ENCODE data around the gene TIMMDC1. TPM values are rescaled to one million over a fixed set of nuclear protein-coding genes. Genes with fewer than 3 reads are reported as not detected.

Gene TIMMDC1
- total RNA-seq, 1 donor from 2014 or later: 331 TPM

GRCh38 chr3:119507404-119507803 is 9.1 kb downstream of the TIMMDC1 start:
- intact Hi-C loops (cut with DNase I): no loop called here
- ATAC-seq (ENCODE audit: poor library complexity) (no peak), DNase-seq (no peak)

DNA sequence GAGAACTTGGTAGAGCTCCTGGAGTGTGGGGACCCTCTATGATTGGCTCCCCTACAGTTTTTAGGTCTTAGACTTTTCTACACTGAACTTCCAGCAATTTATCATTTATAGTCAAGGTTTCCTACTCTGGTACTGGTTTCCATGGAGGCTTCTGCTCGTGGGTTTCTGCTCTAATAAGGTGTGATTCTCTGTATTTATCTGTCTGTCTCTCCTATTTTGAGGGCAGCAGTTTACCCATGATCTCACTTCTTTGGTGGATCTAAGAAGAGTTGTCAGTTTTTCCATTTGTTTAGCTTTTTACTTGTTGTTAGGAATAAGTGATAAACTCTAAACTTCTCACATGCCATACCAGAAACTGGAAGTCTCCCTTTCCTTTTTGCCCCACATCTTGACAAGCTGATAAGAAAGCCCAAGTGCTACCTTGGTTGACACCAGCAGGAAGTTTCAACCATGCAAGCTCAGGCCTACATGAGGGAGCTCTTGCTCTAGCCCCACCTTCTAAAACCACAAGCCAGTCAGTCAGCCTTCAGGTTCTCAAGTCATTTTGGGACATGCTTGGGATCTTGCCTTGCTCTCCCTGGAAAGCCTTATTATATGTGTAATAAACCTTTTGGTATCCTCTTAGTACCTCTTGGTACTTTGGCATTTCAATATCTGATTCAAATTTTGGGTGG is 10.0 kb downstream of the TIMMDC1 start:
- intact Hi-C loops (cut with DNase I): no loop called here
- DNase-seq (no peak), ATAC-seq (ENCODE audit: poor library complexity) (no peak)

DNA sequence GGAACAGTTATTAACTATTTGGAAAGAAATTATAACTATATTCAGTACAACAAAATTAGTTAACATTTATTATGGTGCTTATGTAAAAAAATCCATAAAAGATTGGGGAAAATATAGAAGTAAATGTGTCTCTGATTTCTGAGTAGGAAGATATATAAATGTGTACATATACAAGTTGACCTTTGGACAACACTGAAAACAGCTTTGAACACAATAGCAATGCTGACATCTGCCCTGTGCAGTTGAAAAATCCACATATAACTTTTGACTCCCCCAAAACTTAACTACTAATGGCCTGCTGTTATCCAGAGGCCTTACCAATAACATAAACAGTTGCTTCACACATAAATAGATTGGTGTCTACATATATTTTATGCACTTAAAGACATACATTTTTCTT is 12.3 kb downstream of the TIMMDC1 start:
- intact Hi-C loops (cut with DNase I): no loop called here
- no peak for DNase-seq
- ATAC-seq (ENCODE audit: poor library complexity): no peak

- ATAC-seq (ENCODE audit: poor library complexity): no peak
- intact Hi-C loops (cut with DNase I): no loop called here
- DNase-seq: no peak
Observed at GRCh38 chr3:119514637-119515036, 16.3 kb downstream of the TIMMDC1 start.

- peak; percentile 93 for ATAC-seq (ENCODE audit: poor library complexity)
- intact Hi-C loops (cut with DNase I): no loop called here
Observed at GRCh38 chr3:119517112-119517511, 18.8 kb downstream of the TIMMDC1 start.

DNA sequence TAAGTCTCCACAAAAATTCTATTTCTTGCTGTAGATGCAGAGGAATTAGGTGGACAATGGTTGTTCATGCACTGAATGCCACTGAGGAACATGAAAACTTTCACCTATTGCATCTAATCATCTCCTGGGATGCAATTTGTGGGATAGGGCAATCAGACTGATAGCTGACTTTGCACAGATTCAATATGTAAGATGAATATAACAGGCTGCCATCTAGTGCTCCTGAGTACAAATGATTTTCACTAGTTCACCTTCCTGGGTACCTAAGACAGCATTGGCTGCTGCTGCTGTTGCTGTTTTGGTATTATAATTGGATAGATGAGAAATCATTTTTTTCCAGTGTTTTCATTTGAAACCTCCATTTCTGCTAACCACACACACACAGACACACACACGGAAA is 19.7 kb downstream of the TIMMDC1 start:
- intact Hi-C loops (cut with DNase I): no loop called here
- peak; percentile 61 for ATAC-seq (ENCODE audit: poor library complexity)
- no peak for DNase-seq

More at GRCh38 chr3:119517112-119517511, 18.8 kb downstream of the TIMMDC1 start:
- DNase-seq: no peak

- ATAC-seq (ENCODE audit: poor library complexity): no peak
- intact Hi-C loops (cut with DNase I): loop anchor here (10.0 kb wide), 1 partner anchor 160 kb away; no protein-coding TSS in a partner anchor
- DNase-seq: no peak
Observed at GRCh38 chr3:119524931-119525662, 26.8 kb downstream of the TIMMDC1 start.

- no peak for DNase-seq
- no peak for ATAC-seq (ENCODE audit: poor library complexity)
- intact Hi-C loops (cut with DNase I): loop anchor here (10.0 kb wide), 1 partner anchor 157 kb away; no protein-coding TSS in a partner anchor
Observed at GRCh38 chr3:119527714-119528113, 29.4 kb downstream of the TIMMDC1 start.

DNA sequence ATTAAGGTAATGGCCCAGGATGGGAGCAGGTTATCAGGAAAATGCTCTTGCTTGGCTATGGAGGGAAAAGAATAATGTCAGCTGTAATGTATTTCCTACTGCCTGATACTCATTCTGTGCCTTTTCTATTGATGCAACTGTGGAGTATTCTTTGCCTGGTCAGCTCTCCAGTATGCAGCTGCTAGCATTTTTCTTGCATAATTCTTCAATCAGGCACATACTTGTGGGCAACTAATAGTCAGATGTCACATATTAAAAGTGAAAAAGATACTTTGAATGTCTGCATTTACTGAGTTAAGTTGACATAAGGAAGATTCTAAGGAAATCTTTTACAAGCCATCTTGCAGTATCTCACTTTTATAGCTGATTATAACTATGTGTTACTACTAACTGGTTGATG is 31.5 kb downstream of the TIMMDC1 start:
- intact Hi-C loops (cut with DNase I): loop anchor here (10.0 kb wide), 1 partner anchor 155 kb away; no protein-coding TSS in a partner anchor
- ATAC-seq (ENCODE audit: poor library complexity) (no peak), DNase-seq (no peak)

- DNase-seq (no peak), ATAC-seq (ENCODE audit: poor library complexity) (no peak)
- intact Hi-C loops (cut with DNase I): no loop called here
Observed at GRCh38 chr3:119530456-119530855, 32.1 kb downstream of the TIMMDC1 start.

- ATAC-seq (ENCODE audit: poor library complexity) (no peak), DNase-seq (no peak)
- intact Hi-C loops (cut with DNase I): no loop called here
Observed at GRCh38 chr3:119531151-119531550, 32.8 kb downstream of the TIMMDC1 start.

DNA sequence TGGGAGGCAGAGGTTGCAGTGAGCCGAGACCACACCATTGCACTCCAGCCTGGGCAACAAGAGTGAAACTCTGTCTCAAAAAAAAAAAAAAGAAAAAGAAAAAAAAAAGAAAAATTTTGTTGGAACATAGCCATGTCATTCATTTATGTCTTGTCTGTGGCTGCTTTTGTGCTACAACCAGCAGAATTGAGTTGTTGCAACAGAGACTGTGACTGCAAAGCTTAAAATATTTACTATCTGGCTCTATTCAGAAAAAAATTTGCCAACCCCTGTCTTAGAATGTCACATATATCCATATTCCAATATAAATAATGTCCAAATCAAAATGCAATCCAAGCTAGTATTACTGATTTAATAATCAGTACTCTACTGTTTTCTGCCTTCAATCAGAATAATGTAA is 35.9 kb downstream of the TIMMDC1 start:
- intact Hi-C loops (cut with DNase I): no loop called here
- ATAC-seq (ENCODE audit: poor library complexity): no peak
- no peak for DNase-seq

GRCh38 chr3:119536757-119537156 is 38.4 kb downstream of the TIMMDC1 start:
- ATAC-seq (ENCODE audit: poor library complexity): no peak
- no peak for DNase-seq
- intact Hi-C loops (cut with DNase I): no loop called here

- DNase-seq (no peak), ATAC-seq (ENCODE audit: poor library complexity) (no peak)
- intact Hi-C loops (cut with DNase I): no loop called here
Observed at GRCh38 chr3:119538772-119539171, 40.4 kb downstream of the TIMMDC1 start.

GRCh38 chr3:119541547-119541946 is 43.2 kb downstream of the TIMMDC1 start:
- intact Hi-C loops (cut with DNase I): no loop called here
- DNase-seq: no peak
- no peak for ATAC-seq (ENCODE audit: poor library complexity)

DNA sequence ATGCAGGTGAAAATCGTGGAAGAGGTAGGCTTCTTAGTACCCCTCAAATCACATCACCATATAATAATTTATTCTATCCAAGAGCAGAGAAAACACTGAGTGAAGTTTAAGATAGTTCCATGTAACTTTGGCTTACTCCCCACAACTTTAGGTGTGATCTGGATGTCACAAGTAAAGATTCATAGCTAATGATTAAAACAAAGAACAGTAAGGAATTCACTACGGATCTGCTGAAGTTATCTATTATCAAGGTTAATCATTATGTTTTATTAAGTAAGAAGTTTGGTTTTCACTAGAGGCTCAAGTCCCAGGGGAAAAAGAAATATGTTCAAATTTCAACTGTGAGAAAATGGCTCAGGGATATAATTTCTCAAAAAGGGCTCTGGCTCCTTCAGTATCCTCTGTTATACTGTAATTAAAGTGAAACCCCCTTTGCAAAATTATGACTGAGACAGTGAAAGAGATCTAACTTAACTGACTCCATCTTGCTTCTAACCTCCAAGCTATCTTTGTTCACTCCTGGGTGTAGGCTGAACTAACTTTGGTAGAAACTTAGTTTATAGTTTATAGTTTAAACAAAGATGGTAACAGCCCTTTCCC is 43.9 kb downstream of the TIMMDC1 start:
- intact Hi-C loops (cut with DNase I): no loop called here
- ATAC-seq (ENCODE audit: poor library complexity) (no peak), DNase-seq (no peak)

- ATAC-seq (ENCODE audit: poor library complexity) (no peak), DNase-seq (no peak)
- intact Hi-C loops (cut with DNase I): no loop called here
Observed at GRCh38 chr3:119543147-119543546, 44.8 kb downstream of the TIMMDC1 start.

- no peak for ATAC-seq (ENCODE audit: poor library complexity)
- DNase-seq: no peak
- intact Hi-C loops (cut with DNase I): no loop called here
Observed at GRCh38 chr3:119547227-119547626, 48.9 kb downstream of the TIMMDC1 start.

DNA sequence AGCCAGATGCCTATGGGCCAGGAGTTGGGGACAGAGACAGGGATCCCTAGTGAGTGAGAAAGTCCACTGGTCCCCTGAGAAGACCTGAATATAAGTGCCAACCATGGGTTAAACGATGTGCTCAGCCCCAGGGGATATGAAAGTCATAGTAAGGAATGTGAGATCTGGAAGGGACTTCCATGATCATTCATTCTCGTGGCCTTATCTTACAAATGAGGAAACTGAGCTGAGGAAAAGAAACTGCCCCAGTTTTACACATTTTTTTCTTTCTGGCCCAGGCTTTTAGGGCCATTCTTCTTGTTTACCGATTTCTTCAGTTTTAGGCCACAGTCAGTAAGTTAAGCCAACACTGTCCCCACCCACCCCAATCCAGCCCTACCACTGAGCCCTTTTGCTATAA is 50.0 kb downstream of the TIMMDC1 start:
- ATAC-seq (ENCODE audit: poor library complexity) (no peak), DNase-seq (no peak)
- intact Hi-C loops (cut with DNase I): no loop called here
